ENCODE results near the gene SDSL.
A peak's percentile ranks its signal among the peaks of the same experiment; 100 is the strongest.

The SDSL gene

GRCh38 chr12:113452458-113452857 lies 30.3 kb downstream of the SDSL start:
- DNase-seq: no peak

GRCh38 chr12:113453330-113453729 lies 31.1 kb downstream of the SDSL start:
- DNase-seq: no peak

GRCh38 chr12:113456199-113456598 lies 34.0 kb downstream of the SDSL start:
- no peak for DNase-seq

GRCh38 chr12:113456761-113457160 lies 34.6 kb downstream of the SDSL start:
- no peak for DNase-seq

- no peak for DNase-seq
Measured at GRCh38 chr12:113457185-113457584, 35.0 kb downstream of the SDSL start.

- DNase-seq: no peak
Measured at GRCh38 chr12:113457710-113458109, 35.5 kb downstream of the SDSL start.

GRCh38 chr12:113459981-113460380 lies 37.8 kb downstream of the SDSL start:
- DNase-seq: no peak

- DNase-seq: no peak
Measured at GRCh38 chr12:113461666-113462065, 39.5 kb downstream of the SDSL start.

GRCh38 chr12:113462117-113462774 lies 40.1 kb downstream of the SDSL start:
- DNase-seq: peak; percentile 54

- no peak for DNase-seq
Measured at GRCh38 chr12:113462998-113463745, 41.0 kb downstream of the SDSL start.

- no peak for DNase-seq
Measured at GRCh38 chr12:113463746-113464451, 41.7 kb downstream of the SDSL start.

- DNase-seq: no peak
Measured at GRCh38 chr12:113464452-113464775, 42.2 kb downstream of the SDSL start.

GRCh38 chr12:113464852-113465719 lies 42.9 kb downstream of the SDSL start:
- no peak for DNase-seq

GRCh38 chr12:113465808-113466453 lies 43.8 kb downstream of the SDSL start:
- DNase-seq: no peak

- DNase-seq: no peak
Measured at GRCh38 chr12:113466454-113467141, 44.4 kb downstream of the SDSL start.

- no peak for DNase-seq
Measured at GRCh38 chr12:113467142-113467501, 44.9 kb downstream of the SDSL start.

GRCh38 chr12:113467502-113468364 lies 45.6 kb downstream of the SDSL start:
- no peak for DNase-seq

- DNase-seq: no peak
Measured at GRCh38 chr12:113468365-113469223, 46.4 kb downstream of the SDSL start.

- DNase-seq: no peak
Measured at GRCh38 chr12:113469224-113469948, 47.2 kb downstream of the SDSL start.

All from COR-L47 (cell line).